Stimulated activated CD4-positive, alpha-beta T cell treated with anti-CD3 and anti-CD28 coated beads, Interleukin-1b, Interleukin-23, amount 100 ng/mL, for 1 hour (primary cell): ENCODE measurements around the gene CERKL.

Experiments used
- DNase-seq, 2 donors: peaks; one replicate each; pipeline ENCODE4 v3.0.0-alpha.2; 2020; ENCODE audit warnings: low read depth in 2 of 2

CERKL gene

GRCh38 chr2:181576431-181576830 is 80.5 kb downstream of the CERKL start:
- no peak for DNase-seq

- DNase-seq, result no peak
Measured at GRCh38 chr2:181575650-181576025, 81.3 kb downstream of the CERKL start.

- no peak for DNase-seq
Measured at GRCh38 chr2:181575024-181575649, 81.8 kb downstream of the CERKL start.

- no peak for DNase-seq
Measured at GRCh38 chr2:181574321-181574720, 82.6 kb downstream of the CERKL start.

- no peak for DNase-seq
Measured at GRCh38 chr2:181573140-181573736, 83.7 kb downstream of the CERKL start.

- no peak for DNase-seq
Measured at GRCh38 chr2:181570833-181571661, 85.9 kb downstream of the CERKL start.

- DNase-seq, result no peak
Measured at GRCh38 chr2:181570059-181570458, 86.8 kb downstream of the CERKL start.

- no peak for DNase-seq
Measured at GRCh38 chr2:181566334-181567032, 90.4 kb downstream of the CERKL start.

GRCh38 chr2:181563101-181563692 is 93.7 kb downstream of the CERKL start:
- no peak for DNase-seq

GRCh38 chr2:181558371-181558770 is 98.5 kb downstream of the CERKL start:
- DNase-seq, result no peak

- DNase-seq, result no peak
Measured at GRCh38 chr2:181554061-181554830, 102.7 kb downstream of the CERKL start.

- DNase-seq, result no peak
Measured at GRCh38 chr2:181553244-181553643, 103.7 kb downstream of the CERKL start.

GRCh38 chr2:181552808-181553207 is 104.1 kb downstream of the CERKL start:
- no peak for DNase-seq

- DNase-seq, result no peak
Measured at GRCh38 chr2:181546086-181546485, 110.8 kb downstream of the CERKL start.

GRCh38 chr2:181542170-181542569 is 114.7 kb downstream of the CERKL start:
- DNase-seq, result no peak

GRCh38 chr2:181540421-181540820 is 116.5 kb downstream of the CERKL start:
- no peak for DNase-seq

GRCh38 chr2:181536730-181537129 is 120.2 kb downstream of the CERKL start:
- DNase-seq, result no peak

GRCh38 chr2:181528441-181528840 is 128.5 kb downstream of the CERKL start:
- DNase-seq, result no peak

GRCh38 chr2:181527058-181527457 is 129.8 kb downstream of the CERKL start:
- DNase-seq, result no peak

GRCh38 chr2:181526014-181526413 is 130.9 kb downstream of the CERKL start:
- DNase-seq, result no peak

- no peak for DNase-seq
Measured at GRCh38 chr2:181523756-181524155, 133.1 kb downstream of the CERKL start.
